Calu3 (cell line): ENCODE measurements around the gene MYH9. TPM values are rescaled to one million over a fixed set of nuclear protein-coding genes. Genes with fewer than 3 reads are reported as not detected.

ENCODE experiments used
- BruUV-seq: library from RNA; stranded (reverse); fragments of 400-500 nt; replicated peaks from 2 replicates; lab custom pipeline; 2021; lab: Mats Ljungman, UMichigan
- CTCF ChIA-PET: fragments of 300-600 bp; sonication (Branson Sonifier 250); formaldehyde crosslinking; loops from one replicate; lab custom pipeline; 2022; ENCODE audit warnings: antibody characterized with exemption; lab: Charles Lee
- DNase-seq: peaks from one replicate; pipeline ENCODE4 v3.0.0; 2022
- H3K27ac Mint-ChIP-seq: one replicate; pipeline ENCODE4 v1.8.0; 2022; ENCODE audit warnings: mixed read lengths; ENCODE audit not compliant: unreplicated experiment
- H3K27me3 Mint-ChIP-seq: one replicate; pipeline ENCODE4 v1.8.0; 2022; ENCODE audit warnings: mixed read lengths; ENCODE audit not compliant: unreplicated experiment
- H3K36me3 Mint-ChIP-seq: one replicate; pipeline ENCODE4 v1.8.0; 2022; ENCODE audit warnings: mild to moderate bottlenecking, moderate library complexity, mixed read lengths; ENCODE audit not compliant: insufficient read depth, unreplicated experiment
- H3K4me1 Mint-ChIP-seq: one replicate; pipeline ENCODE4 v1.8.0; 2022; ENCODE audit warnings: mild to moderate bottlenecking, low read depth, mixed read lengths; ENCODE audit not compliant: unreplicated experiment
- H3K4me3 Mint-ChIP-seq: one replicate; pipeline ENCODE4 v1.8.0; 2022; ENCODE audit warnings: mild to moderate bottlenecking, low read depth, moderate library complexity, mixed read lengths; ENCODE audit not compliant: unreplicated experiment
- H3K9me3 Mint-ChIP-seq: one replicate; pipeline ENCODE4 v1.8.0; 2022; ENCODE audit warnings: low read depth, mixed read lengths; ENCODE audit not compliant: unreplicated experiment
- CTCF ChIP-seq: fragments of 200-600 bp; IDR thresholded peaks from one replicate; pipeline ENCODE4 v1.8.0; 2022; ENCODE audit warnings: antibody characterized with exemption; ENCODE audit not compliant: unreplicated experiment
- intact Hi-C: fragments of 100-400 bp; cut with micrococcal nuclease; formaldehyde crosslinking; loops from one replicate; pipeline ENCODE4 v1.10.0; 2022; ENCODE audit not compliant: unreplicated experiment
- total RNA-seq: library from RNA; stranded (reverse); gene quantifications from 2 replicates; pipeline ENCODE4 v1.2.3, GENCODE V29; 2022

The MYH9 gene
- total RNA-seq, 1 experiment from 2014 or later: 606 TPM

GRCh38 chr22:36259615-36260300 lies 128.0 kb downstream of the MYH9 start:
- H3K27me3 Mint-ChIP-seq: no peaks in the 10 kb centered on the region
- no peak for TF ChIP-seq CTCF
- intact Hi-C loops: no loop called here
- DNase-seq: no peak
- CTCF ChIA-PET: no interaction called here
- H3K9me3 Mint-ChIP-seq: no peaks in the 10 kb centered on the region
- H3K27ac Mint-ChIP-seq: no peak overlapping the region
- peaks cover 37% of the 10 kb centered on the region for H3K4me1 Mint-ChIP-seq
- no TSS peak for BruUV-seq
- no peak overlapping the region for H3K4me3 Mint-ChIP-seq
- H3K36me3 Mint-ChIP-seq: peaks cover 77% of the 10 kb centered on the region

GRCh38 chr22:36258701-36259614 lies 128.8 kb downstream of the MYH9 start:
- peaks cover 41% of the 10 kb centered on the region for H3K4me1 Mint-ChIP-seq
- intact Hi-C loops: no loop called here
- no peaks in the 10 kb centered on the region for H3K27me3 Mint-ChIP-seq
- BruUV-seq: no TSS peak
- CTCF ChIA-PET: no interaction called here
- TF ChIP-seq CTCF: no peak
- peaks cover 77% of the 10 kb centered on the region for H3K36me3 Mint-ChIP-seq
- H3K27ac Mint-ChIP-seq: peak overlapping the region; percentile 56
- H3K9me3 Mint-ChIP-seq: no peaks in the 10 kb centered on the region
- H3K4me3 Mint-ChIP-seq: no peak overlapping the region
- no peak for DNase-seq

- Mint-ChIP-seq H3K27me3 (no peaks in the 10 kb centered on the region), H3K4me1 (peaks cover 47% of the 10 kb centered on the region), H3K27ac (no peak overlapping the region), H3K4me3 (no peak overlapping the region), H3K9me3 (no peaks in the 10 kb centered on the region), H3K36me3 (peaks cover 77% of the 10 kb centered on the region)
- no peak for TF ChIP-seq CTCF
- BruUV-seq: no TSS peak
- CTCF ChIA-PET: no interaction called here
- DNase-seq: no peak
- intact Hi-C loops: no loop called here
Observed at GRCh38 chr22:36257948-36258670, 129.7 kb downstream of the MYH9 start.

GRCh38 chr22:36257308-36257707 lies 130.5 kb downstream of the MYH9 start:
- no peak for TF ChIP-seq CTCF
- H3K9me3 Mint-ChIP-seq: no peaks in the 10 kb centered on the region

More at GRCh38 chr22:36257308-36257707, 130.5 kb downstream of the MYH9 start:
- H3K27ac Mint-ChIP-seq: peak overlapping the region; percentile 9
- H3K27me3 Mint-ChIP-seq: no peaks in the 10 kb centered on the region
- no peak overlapping the region for H3K4me3 Mint-ChIP-seq
- no TSS peak for BruUV-seq
- CTCF ChIA-PET: no interaction called here
- H3K36me3 Mint-ChIP-seq: peaks cover 79% of the 10 kb centered on the region
- H3K4me1 Mint-ChIP-seq: peaks cover 55% of the 10 kb centered on the region
- intact Hi-C loops: no loop called here
- DNase-seq: no peak
